Peyer's patch (tissue), 4 donors: ENCODE data around the gene MED13L. TPM values are rescaled to one million over a fixed set of nuclear protein-coding genes. Genes with fewer than 3 reads are reported as not detected.
"Not testable (repeated sequence)": the region's sequence is repeated elsewhere in the genome, so short reads cannot be mapped to it uniquely, and the experiment has no call there.

Source experiments
- DNase-seq, 3 donors: peaks; one replicate each; pipeline ENCODE4 v3.0.0-alpha.2; 2017 to 2019
- H3K27ac ChIP-seq, 4 donors: fragments of 200-600 bp; sonication (generic); one replicate each; pipeline ENCODE4 v1.5.1; 2016 to 2019
- H3K27me3 ChIP-seq, 2 donors: fragments of 200-600 bp; sonication (generic); one replicate each; pipeline ENCODE4 v1.5.1; 2019
- H3K36me3 ChIP-seq, 3 donors: fragments of 200-600 bp; sonication (generic); one replicate each; pipeline ENCODE4 v1.5.1; 2016 to 2019
- H3K4me1 ChIP-seq, 4 donors: fragments of 200-600 bp; sonication (generic); one replicate each; pipeline ENCODE4 v1.5.1; 2016 to 2019
- H3K4me3 ChIP-seq, 4 donors: fragments of 200-600 bp; sonication (generic); 1 replicate in 3 of 4; 2 replicates in 1 of 4; pipeline ENCODE4 v1.5.1; 2016 to 2019; ENCODE audit warnings: mild to moderate bottlenecking in 1 of 4
- H3K9me3 ChIP-seq, 4 donors: fragments of 200-600 bp; sonication (generic); one replicate each; pipeline ENCODE4 v1.5.1; 2016 to 2019; ENCODE audit warnings: mild to moderate bottlenecking in 1 of 4
- POLR2A ChIP-seq, 2 donors: fragments of 450-650 bp; IDR thresholded peaks; one replicate each; pipeline ENCODE4 v1.5.1; 2017; ENCODE audit warnings: antibody characterized with exemption in 2 of 2, mild to moderate bottlenecking in 2 of 2, moderate library complexity in 2 of 2
- total RNA-seq, 4 donors: library from RNA; depleted of rRNA; stranded (reverse); fragments of >200 nt; gene quantifications; one replicate each; pipeline ENCODE4 v1.1.0, GENCODE V29; 2016
- TF ChIP-seq, protein P1 (sequence below), 6 experiments: fragments of 450-650 bp in 4 of 6; fragments of 200-600 bp in 2 of 6; sonication (generic) in 1 of 6; IDR thresholded peaks; one replicate each; pipeline ENCODE4 v1.5.1; 2017 to 2019; ENCODE audit warnings: antibody characterized with exemption in 6 of 6, mild to moderate bottlenecking in 3 of 6, moderate library complexity in 1 of 6

Gene MED13L
- total RNA-seq, 4 donors from 2014 or later: 127 to 181 (median 145) TPM

- TF ChIP-seq POLR2A (IDR thresholded peaks at IDR 0.05): no peak
- TF ChIP-seq, protein P1, sequence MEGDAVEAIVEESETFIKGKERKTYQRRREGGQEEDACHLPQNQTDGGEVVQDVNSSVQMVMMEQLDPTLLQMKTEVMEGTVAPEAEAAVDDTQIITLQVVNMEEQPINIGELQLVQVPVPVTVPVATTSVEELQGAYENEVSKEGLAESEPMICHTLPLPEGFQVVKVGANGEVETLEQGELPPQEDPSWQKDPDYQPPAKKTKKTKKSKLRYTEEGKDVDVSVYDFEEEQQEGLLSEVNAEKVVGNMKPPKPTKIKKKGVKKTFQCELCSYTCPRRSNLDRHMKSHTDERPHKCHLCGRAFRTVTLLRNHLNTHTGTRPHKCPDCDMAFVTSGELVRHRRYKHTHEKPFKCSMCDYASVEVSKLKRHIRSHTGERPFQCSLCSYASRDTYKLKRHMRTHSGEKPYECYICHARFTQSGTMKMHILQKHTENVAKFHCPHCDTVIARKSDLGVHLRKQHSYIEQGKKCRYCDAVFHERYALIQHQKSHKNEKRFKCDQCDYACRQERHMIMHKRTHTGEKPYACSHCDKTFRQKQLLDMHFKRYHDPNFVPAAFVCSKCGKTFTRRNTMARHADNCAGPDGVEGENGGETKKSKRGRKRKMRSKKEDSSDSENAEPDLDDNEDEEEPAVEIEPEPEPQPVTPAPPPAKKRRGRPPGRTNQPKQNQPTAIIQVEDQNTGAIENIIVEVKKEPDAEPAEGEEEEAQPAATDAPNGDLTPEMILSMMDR (IDR thresholded peaks at IDR 0.05): no peak
These were observed 36.2 kb downstream of the MED13L start for GRCh38 chr12:116241157-116241759.

GRCh38 chr12:116238570-116239119 lies 38.8 kb downstream of the MED13L start:
- H3K27ac ChIP-seq, H3K27me3 ChIP-seq, H3K4me1 ChIP-seq, H3K36me3 ChIP-seq, H3K4me3 ChIP-seq, H3K9me3 ChIP-seq, DNase-seq: not testable (repeated sequence)

More at GRCh38 chr12:116241157-116241759, 36.2 kb downstream of the MED13L start:
- no peaks in the 10 kb centered on the region for H3K36me3 ChIP-seq
- no peaks in the 10 kb centered on the region for H3K9me3 ChIP-seq
- H3K4me3 ChIP-seq: no peak overlapping the region
- no peaks in the 10 kb centered on the region for H3K27me3 ChIP-seq
- no peak overlapping the region for H3K27ac ChIP-seq
- H3K4me1 ChIP-seq: peaks cover 0 to 12% (median 4%) of the 10 kb centered on the region in 4 donors
- no peak for DNase-seq

DNA sequence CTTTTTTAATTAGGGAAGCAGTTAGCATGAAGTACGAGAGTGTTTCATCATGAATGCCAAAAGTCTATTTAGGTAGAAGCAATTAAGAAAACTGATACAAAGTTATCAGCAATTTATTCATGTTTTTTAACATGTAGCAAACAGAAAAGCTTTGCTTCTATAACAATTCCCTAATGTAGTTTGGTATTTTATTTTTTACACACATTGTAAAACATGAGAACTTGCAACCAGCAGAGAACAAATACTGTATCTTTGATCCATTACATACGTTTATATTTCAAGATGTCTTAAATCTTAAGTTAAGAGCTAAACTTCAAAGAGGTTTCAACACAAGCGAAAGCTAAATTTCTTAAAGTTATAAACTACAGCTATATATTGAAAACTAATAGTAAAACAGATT lies 39.3 kb downstream of the MED13L start:
- Histone ChIP-seq H3K4me1 (peaks cover 0 to under 1% (median 0%) of the 10 kb centered on the region in 4 donors), H3K4me3 (no peak overlapping the region), H3K9me3 (no peaks in the 10 kb centered on the region), H3K27ac (no peak overlapping the region), H3K36me3 (no peaks in the 10 kb centered on the region), H3K27me3 (no peaks in the 10 kb centered on the region)
- TF ChIP-seq POLR2A (IDR thresholded peaks at IDR 0.05): no peak
- TF ChIP-seq, protein P1 (IDR thresholded peaks at IDR 0.05): no peak
- no peak for DNase-seq

DNA sequence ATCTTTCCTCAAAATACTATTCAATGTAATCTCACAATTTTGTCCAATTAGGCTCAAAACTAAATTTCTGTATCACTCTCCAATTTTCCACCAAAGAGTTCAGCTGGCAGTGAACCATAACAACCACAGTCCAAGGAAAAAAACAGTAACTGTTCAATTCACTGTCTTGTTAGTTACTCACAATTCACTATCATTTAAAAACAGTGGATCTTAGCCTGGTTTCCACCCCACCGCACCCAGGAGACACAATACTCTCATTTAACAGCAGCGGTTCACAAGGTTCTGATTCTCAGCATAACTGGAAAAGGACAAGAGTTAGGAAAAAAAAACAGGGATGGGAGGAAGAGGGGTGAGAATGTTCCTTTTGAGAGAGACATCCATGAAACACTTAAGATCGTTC lies 40.5 kb downstream of the MED13L start:
- Histone ChIP-seq H3K9me3 (no peaks in the 10 kb centered on the region), H3K4me1 (no peaks in the 10 kb centered on the region), H3K4me3 (no peak overlapping the region), H3K27me3 (no peaks in the 10 kb centered on the region), H3K27ac (no peak overlapping the region), H3K36me3 (no peaks in the 10 kb centered on the region)
- TF ChIP-seq POLR2A (IDR thresholded peaks at IDR 0.05): no peak
- TF ChIP-seq, protein P1 (IDR thresholded peaks at IDR 0.05): no peak
- no peak for DNase-seq

DNA sequence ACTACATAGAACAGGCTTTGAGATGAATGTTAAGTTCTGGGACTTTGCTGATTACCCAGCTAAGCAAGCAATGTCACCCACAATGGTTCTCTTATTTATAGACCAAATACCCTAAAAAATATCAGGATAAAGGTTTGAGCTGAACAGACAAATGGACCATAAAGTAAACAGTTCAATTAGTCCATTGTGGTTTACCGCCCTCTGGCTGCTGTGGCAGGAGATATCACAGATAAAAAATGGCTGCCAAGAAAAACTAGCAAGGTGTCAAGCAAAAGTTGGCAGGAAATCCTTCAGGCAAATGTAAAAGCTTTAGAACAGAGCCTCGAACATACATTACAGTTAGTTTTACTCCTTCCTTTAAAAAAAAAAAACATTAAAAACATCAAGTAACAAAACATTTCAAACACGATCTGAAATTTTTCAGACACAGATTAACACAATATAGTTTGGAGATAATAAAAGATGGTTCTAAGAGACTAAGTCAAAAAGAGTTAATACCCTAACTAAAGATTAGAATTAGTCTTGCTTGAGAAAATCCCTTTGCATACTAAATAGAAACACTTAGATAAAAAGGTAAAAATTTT lies 41.3 kb downstream of the MED13L start:
- no peaks in the 10 kb centered on the region for H3K9me3 ChIP-seq
- no peaks in the 10 kb centered on the region for H3K4me1 ChIP-seq
- H3K36me3 ChIP-seq: no peaks in the 10 kb centered on the region
- H3K4me3 ChIP-seq: no peak overlapping the region
- H3K27me3 ChIP-seq: no peaks in the 10 kb centered on the region
- TF ChIP-seq, protein P1 (IDR thresholded peaks at IDR 0.05): peak; percentile 44 to 84 (median 70)
- TF ChIP-seq POLR2A (IDR thresholded peaks at IDR 0.05): no peak
- H3K27ac ChIP-seq: no peak overlapping the region
- peak in 2 of 3 donors; percentile 50 to 79 for DNase-seq

GRCh38 chr12:116234148-116234547 lies 43.3 kb downstream of the MED13L start:
- not testable (repeated sequence) for H3K9me3 ChIP-seq, DNase-seq, H3K36me3 ChIP-seq, H3K4me3 ChIP-seq, H3K27me3 ChIP-seq, H3K4me1 ChIP-seq, H3K27ac ChIP-seq
